SKM-1 treated with dmso at 0.1 percent for 144 hours (cell line): ENCODE results near the gene GSC2.

Experiments used
- DNase-seq: peaks from one replicate; lab custom pipeline; 2025; ENCODE audit not compliant: unreplicated experiment; lab: John Stamatoyannopoulos, UW

GSC2 gene

DNA sequence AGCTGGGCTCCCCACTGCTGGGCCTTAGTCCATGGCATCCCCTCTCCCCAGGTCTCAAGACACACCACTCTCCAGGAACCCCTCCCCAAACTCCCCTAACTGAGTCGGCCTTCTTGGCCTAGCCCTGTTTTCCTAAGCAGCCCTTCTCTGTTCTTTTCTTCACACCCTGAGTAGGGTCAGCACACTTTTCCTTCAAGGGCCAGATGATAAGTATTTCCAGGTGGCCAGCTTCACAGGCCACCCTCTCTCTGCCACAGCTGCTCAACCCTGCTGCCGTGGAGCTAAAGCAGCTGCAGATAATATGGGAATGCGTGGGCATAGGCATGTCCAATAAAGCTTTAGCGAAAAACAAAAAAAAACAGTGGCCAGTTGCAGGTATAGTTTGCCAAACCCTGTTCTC, 51.9 kb downstream of the GSC2 start:
- no peak for DNase-seq

DNA sequence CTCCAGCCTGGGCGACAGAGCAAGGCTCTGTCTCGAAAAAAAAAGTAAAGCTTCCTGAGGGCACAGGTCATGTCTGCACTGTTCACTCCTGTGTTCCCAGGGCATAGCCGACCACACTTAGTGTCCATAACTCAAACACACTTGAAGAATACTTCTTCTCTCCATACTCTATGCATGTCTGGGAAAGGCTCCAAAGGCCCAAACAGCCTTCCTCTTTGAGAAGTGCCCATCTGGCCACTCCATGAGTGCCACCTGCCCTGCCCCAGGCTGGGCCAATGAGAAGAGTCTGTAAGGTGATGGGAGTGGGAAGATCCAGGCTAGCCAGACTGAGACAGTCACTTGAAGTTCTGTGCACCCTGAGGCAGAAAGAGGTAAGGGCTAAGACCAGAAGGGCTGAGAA, 52.6 kb downstream of the GSC2 start:
- DNase-seq = no peak
